CD1c-positive myeloid dendritic cell (primary cell): ENCODE results near the gene ZFPM1.

ENCODE experiments used
- DNase-seq: peaks from one replicate; pipeline ENCODE4 v3.0.0-alpha.2; 2016; ENCODE audit errors: extremely low spot score

Gene ZFPM1

DNA sequence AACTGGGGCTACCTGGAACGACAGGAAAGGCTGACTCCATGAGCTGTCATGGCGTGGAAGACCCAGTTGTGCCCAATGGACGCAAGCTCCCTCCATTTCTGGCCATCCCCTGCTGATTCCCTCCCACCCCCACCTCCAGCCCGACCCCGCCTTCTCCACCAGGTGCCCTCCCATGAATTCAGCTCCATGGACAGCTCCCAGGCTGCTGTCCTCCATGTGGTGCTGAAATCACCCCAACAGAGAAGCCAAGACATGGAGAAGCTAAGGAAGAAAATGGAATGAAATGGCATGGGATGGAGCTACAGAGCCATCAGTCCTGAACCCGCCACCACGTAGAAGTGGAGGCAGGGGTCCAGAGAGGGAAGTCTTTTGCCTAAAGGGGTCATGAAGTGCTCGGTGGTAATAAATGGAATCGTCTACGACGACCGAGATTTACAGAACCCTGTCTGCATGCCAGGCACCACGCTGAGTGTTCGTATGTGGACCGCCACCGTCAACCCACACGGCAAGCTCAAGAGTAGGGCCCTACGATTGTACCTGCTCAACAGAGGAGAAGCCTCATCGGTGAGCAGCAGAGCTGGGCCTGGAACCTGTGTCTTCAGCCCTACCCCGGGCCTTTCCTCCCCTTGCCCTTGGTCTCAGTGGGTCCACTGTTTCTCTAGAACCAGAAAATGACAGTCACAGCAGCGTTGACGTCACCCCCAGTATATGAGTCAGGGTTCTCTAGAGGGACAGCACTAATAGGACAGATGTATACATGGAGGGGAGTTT is 107.8 kb downstream of the ZFPM1 start:
- peak; percentile 32 for DNase-seq

DNA sequence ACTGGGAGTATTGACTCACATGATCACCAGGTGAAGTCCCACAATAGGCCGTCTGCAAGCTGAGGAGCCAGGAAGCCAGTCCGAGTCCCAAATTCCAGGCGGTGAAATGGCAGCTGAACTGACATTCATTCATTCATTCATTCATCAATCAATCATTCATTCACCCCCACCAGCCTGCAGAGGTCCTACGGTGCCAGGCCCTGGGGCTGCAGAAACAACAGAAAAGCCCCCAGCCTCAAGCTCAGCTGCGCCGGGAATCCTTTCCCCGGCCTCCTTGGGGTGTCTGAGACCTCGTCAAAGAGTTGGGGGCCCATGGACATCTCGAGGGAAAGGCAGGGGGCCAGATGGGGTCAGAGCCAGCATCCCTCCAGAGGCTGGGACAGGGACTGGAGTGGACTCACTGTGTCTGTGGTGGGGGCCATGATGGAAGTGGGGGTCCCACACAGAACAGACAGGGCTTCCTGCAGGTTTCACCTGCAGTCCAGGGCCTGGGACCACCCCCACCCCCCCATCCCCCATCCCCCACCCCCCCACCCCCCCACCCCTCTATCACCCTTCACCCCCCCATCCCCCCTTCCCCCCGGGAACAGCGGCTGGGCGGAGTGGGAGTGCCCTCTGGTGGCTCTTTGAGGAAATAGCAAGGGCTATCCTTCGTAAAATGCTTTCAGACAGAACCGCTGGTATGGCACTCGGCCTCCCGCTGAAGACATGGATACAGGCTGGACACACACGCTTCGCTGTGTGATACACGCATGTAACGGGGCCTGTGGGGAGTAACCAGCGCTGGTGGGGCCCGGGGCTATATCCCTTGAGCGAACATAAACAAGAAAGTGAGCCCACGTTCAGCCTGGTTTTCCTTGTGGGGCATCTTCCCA is 108.6 kb downstream of the ZFPM1 start:
- peak; percentile 59 for DNase-seq

- peak; percentile 70 for DNase-seq
These were observed 113.1 kb downstream of the ZFPM1 start for GRCh38 chr16:88566158-88566557.

- DNase-seq, result no peak
These were observed 115.9 kb downstream of the ZFPM1 start for GRCh38 chr16:88568710-88569613.

DNA sequence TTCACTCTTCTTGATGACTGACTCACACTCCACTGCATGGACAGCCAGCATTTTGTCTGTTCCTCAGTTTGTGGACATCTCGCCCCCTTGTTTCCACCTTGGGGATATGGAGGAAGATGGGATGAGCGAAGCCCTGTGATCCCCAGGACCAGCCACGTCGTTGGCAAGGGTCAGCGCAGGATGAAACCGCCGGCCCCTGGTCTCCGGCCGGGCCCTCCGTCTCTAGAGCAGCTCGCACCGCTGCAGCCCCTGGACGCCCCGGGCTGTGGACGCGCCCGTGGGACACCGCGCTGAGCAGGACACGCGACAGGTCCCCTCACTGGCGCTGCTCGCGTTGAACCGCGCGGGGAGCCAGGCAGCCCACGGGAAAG is 116.5 kb downstream of the ZFPM1 start:
- DNase-seq, result no peak

GRCh38 chr16:88569985-88570690 is 117.1 kb downstream of the ZFPM1 start, which contains the start of gene ZC3H18:
ZC3H18 (plus strand) TSS chr16:88570403; CDS start chr16:88577124, 6,721 bp downstream.
- peak; percentile 100 for DNase-seq

DNA sequence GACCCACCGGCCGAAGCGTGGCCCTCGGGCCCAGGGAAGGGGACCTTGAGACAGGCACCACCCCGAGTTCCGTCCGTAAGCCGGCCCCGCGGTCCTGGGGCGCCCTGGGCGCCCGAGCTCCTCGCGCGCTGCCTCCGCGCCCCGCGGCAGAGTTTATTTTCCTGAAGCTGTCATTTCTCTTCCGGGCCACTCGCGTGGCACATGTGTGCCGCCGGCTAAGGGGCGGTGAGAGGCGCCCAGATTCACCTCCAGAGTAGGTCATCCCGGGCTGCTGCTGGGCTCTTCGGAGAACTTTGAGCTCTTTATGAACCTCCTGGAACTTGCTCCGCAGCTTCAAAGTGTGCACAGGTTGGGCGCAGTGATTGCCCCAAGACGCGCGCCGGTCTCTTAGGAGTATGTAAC is 117.6 kb downstream of the ZFPM1 start:
- DNase-seq, result peak; percentile 37

GRCh38 chr16:88575251-88575650 is 122.2 kb downstream of the ZFPM1 start:
- no peak for DNase-seq

GRCh38 chr16:88576307-88576706 is 123.2 kb downstream of the ZFPM1 start:
- DNase-seq, result no peak

GRCh38 chr16:88577166-88577565 is 124.1 kb downstream of the ZFPM1 start:
- no peak for DNase-seq

- DNase-seq, result no peak
These were observed 125.6 kb downstream of the ZFPM1 start for GRCh38 chr16:88578446-88579313.

- DNase-seq, result no peak
These were observed 127.3 kb downstream of the ZFPM1 start for GRCh38 chr16:88580371-88580770.

GRCh38 chr16:88581033-88581432 is 128.0 kb downstream of the ZFPM1 start:
- DNase-seq, result no peak

- no peak for DNase-seq
These were observed 130.0 kb downstream of the ZFPM1 start for GRCh38 chr16:88582912-88583575.

DNA sequence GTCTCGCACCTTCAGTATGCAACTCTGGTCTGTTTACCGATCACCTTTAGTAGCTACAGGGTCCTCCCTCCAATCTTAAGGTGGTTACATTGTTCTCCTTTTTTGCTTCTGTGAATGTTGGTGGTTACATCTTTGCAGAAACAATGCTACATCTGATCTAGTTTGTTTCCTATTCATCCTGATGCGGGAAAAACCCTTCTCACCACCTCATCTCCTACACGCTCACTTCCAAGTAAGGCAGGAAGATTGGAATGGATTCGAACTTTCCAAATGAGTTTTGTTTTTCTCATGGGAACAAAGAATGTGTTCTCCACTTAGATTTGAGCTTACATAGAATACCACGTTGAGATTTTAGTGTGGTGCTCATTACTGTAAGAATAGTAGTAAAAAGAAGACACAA is 131.6 kb downstream of the ZFPM1 start:
- DNase-seq, result no peak

DNA sequence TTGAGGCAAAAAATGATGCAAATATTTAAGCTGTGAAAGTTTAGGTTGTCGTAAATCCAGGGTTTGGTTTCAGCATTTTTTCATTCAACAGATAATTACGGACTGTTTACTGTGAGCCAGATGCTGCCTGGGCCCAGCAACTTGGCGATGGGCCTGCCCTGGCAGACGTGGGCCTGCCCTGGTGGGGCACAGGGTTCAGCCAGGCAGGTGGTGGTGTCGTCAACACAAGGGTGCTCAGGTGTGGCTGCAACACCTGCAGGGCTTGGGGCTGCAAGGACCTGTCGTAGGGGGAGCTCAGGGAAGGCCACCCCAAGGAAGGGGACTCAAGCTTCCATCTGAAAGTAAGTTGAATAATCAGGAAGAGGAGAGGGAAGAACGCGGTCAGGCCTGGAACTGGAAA is 132.2 kb downstream of the ZFPM1 start:
- no peak for DNase-seq

- DNase-seq, result no peak
These were observed 133.0 kb downstream of the ZFPM1 start for GRCh38 chr16:88585927-88586581.
